ENCODE results near the gene PCDH1.

PCDH1 gene

GRCh38 chr5:141816598-141817399 lies 61.4 kb downstream of the PCDH1 start:
- DNase-seq = no peak
- in situ Hi-C loops (cut with MboI; ENCODE audit: low pct_unique_long_range_greater_than_20kb, low sequenced_read_pairs) = no loop called here

DNA sequence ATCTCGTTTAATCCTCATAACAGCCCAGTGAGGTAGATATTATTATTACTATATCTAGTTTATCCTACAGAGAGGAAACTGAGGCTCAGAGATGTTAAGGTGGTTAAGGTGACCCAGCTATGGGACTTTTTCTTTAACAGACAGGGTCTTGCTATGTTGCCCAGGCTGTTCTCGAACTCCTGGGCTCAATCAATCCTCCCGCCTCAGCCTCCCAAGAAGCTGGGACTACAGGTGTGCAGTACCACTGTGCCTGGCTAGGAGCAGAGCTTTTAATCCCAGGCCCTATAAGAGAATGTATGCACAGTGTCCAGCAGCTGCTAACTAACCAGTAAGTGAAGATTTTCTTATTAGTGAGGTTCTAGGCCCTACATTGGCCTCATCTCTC lies 62.4 kb downstream of the PCDH1 start:
- in situ Hi-C loops (cut with MboI; ENCODE audit: low pct_unique_long_range_greater_than_20kb, low sequenced_read_pairs) = no loop called here
- no peak for DNase-seq

DNA sequence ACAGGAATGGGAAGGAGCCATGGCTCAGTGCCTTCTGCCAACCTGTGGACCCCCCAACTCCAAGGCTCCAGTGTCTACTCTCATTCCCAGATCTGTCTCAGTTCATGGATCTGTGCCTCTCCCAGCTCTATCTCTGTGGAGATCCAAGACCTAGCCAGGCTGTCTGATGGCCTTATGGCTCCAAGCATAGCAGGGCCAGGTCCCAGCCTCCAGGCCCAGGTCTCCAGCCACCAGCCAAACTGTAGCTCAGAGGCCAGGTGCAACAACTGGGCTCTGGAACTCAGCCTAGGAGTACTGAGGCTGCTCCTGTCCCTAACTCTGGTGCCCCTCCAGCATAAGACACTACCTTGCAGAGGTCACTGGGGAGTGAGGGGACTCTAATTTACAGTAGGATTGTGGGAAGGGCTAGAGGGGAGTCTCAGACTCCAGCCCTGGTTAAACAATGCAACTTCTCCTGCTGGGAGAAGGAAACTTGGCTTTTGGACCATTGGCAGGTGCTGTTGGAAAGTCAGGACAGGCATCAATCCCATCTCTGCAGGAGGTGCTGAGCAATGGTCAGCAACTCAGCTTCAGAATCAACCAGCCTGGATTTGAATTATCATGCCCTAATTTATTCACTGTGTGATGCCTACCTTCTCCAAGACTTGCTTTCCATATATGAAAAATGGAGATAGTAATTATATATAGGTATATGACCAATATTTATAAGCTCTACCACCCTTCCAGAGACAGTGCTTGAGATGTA lies 63.0 kb downstream of the PCDH1 start:
- DNase-seq = no peak
- in situ Hi-C loops (cut with MboI; ENCODE audit: low pct_unique_long_range_greater_than_20kb, low sequenced_read_pairs) = no loop called here

GRCh38 chr5:141814064-141814964 lies 63.9 kb downstream of the PCDH1 start:
- in situ Hi-C loops (cut with MboI; ENCODE audit: low pct_unique_long_range_greater_than_20kb, low sequenced_read_pairs) = no loop called here
- DNase-seq = peak; percentile 43

GRCh38 chr5:141812512-141812911 lies 65.7 kb downstream of the PCDH1 start:
- in situ Hi-C loops (cut with MboI; ENCODE audit: low pct_unique_long_range_greater_than_20kb, low sequenced_read_pairs) = no loop called here
- no peak for DNase-seq

- peak; percentile 29 for DNase-seq
- in situ Hi-C loops (cut with MboI; ENCODE audit: low pct_unique_long_range_greater_than_20kb, low sequenced_read_pairs) = no loop called here
Measured at GRCh38 chr5:141811287-141812155, 66.7 kb downstream of the PCDH1 start.

- in situ Hi-C loops (cut with MboI; ENCODE audit: low pct_unique_long_range_greater_than_20kb, low sequenced_read_pairs) = no loop called here
- no peak for DNase-seq
Measured at GRCh38 chr5:141810702-141811101, 67.5 kb downstream of the PCDH1 start.

GRCh38 chr5:141809380-141810096 lies 68.7 kb downstream of the PCDH1 start:
- no peak for DNase-seq
- in situ Hi-C loops (cut with MboI; ENCODE audit: low pct_unique_long_range_greater_than_20kb, low sequenced_read_pairs) = no loop called here

GRCh38 chr5:141808857-141809256 lies 69.4 kb downstream of the PCDH1 start:
- in situ Hi-C loops (cut with MboI; ENCODE audit: low pct_unique_long_range_greater_than_20kb, low sequenced_read_pairs) = no loop called here
- no peak for DNase-seq

DNA sequence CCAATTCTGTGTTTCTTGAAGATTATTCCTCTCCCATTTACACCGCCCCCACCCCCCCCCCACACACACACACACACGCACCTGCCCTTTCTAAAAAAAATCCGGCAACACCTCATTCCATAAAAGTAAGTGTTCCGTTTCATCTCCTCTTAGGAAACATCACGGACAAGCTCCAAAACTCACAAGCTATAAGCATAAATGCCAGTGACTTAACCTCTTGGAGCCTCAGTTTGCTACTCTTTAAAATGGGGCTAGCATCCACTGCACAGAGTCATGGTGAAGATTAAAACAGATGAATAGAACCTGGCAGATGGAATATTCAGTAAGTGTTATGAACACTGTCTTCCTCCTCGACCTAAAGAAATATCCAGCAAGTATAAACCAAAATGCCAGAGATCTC lies 70.5 kb downstream of the PCDH1 start:
- no peak for DNase-seq
- in situ Hi-C loops (cut with MboI; ENCODE audit: low pct_unique_long_range_greater_than_20kb, low sequenced_read_pairs) = no loop called here

- DNase-seq = no peak
- in situ Hi-C loops (cut with MboI; ENCODE audit: low pct_unique_long_range_greater_than_20kb, low sequenced_read_pairs) = no loop called here
Measured at GRCh38 chr5:141807329-141807728, 70.9 kb downstream of the PCDH1 start.

DNA sequence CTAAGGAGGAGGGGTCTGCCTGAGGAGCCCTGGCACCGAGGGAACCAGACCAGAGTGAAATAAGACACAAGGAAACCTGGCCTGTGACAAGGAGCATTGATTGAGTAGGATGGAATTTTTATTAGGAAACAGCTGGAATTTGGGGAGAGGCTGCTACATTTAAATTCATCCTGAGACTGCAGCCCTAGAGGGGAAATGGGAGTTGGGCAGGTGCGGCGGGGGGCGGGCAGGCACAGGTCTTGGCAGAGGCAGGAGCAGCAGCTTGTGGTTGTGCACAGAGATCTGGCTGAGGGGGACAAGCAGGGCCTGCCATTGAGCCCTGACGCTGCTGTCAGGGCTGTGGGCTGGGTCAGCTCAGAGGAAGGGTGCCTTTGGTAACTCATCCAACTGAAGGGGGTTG lies 71.6 kb downstream of the PCDH1 start:
- no peak for DNase-seq
- in situ Hi-C loops (cut with MboI; ENCODE audit: low pct_unique_long_range_greater_than_20kb, low sequenced_read_pairs) = no loop called here

DNA sequence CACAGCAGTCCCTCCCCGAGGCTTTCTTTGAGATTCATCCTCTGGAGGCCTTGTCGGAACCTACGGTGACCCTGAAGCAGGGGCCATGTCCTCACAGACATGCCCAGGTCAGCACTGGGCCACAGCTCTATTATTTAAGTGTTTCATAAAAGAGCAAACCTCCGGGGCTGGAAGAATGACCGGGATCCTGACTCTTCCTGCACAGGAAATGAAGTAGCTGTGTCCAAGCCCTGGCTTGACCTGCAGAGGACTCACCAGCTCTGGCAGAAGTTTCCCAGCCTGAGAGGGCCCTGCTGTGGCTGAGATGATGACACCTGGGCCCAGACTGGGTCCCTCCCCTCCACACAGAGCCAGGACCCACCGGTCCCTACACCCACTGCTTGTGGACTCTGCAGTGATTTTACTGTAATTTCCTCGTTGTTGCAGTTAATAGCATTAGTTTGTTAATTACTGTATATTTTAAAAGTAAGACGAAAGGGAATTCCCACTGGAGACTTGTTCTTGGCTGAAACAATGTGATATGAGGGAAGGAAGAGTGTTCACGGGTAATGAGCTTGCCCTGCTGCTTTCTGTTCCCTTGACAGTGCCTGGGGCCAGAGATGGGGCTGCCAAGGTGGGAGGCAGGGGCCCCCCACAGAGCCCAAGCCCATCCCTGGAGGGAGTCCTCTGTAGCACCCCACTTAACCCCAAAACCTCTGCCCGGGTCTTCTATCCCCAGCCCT lies 72.2 kb downstream of the PCDH1 start:
- DNase-seq = no peak
- in situ Hi-C loops (cut with MboI; ENCODE audit: low pct_unique_long_range_greater_than_20kb, low sequenced_read_pairs) = no loop called here

DNA sequence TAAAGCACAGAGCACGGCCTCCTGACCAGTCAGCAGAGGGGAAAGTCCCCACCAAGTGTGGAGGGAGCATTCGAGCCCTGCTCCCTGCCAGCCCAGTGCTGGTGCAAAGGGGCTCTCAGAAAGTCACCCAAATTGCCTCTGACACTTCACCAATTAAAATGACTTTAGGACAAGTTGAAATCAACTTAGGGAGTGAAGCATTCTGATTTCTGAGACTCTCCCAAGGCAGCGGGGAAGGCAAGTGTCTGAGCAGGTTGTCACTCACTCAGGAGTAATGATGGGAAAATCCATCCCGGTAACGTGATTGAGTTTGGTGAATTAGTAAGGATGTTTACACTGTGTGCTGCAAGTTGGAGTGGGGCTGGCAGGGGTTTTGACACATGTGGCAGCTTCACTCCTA lies 73.7 kb downstream of the PCDH1 start:
- no peak for DNase-seq
- in situ Hi-C loops (cut with MboI; ENCODE audit: low pct_unique_long_range_greater_than_20kb, low sequenced_read_pairs) = no loop called here

All from KBM-7 (cell line).